HepG2 (cell line): Measurements from ENCODE around the gene SFTA2.

ENCODE experiments used
- CTCF ChIP-seq: sonication (generic); formaldehyde crosslinking; IDR thresholded peaks from 2 replicates; pipeline ENCODE4 v1.5.0; 2020; ENCODE audit warnings: mild to moderate bottlenecking, missing genetic modification reagents, moderate library complexity
- ELF4 ChIP-seq: sonication (generic); formaldehyde crosslinking; IDR thresholded peaks from 2 replicates; pipeline ENCODE4 v1.5.0; 2020; ENCODE audit warnings: missing genetic modification reagents, mild to moderate bottlenecking, moderate library complexity, borderline replicate concordance
- GATA4 ChIP-seq: sonication (generic); IDR thresholded peaks from 2 replicates; pipeline ENCODE4 v1.6.1; 2016; ENCODE audit warnings: antibody characterized with exemption, low read depth, borderline replicate concordance
- POLR2A ChIP-seq, 2 experiments: IDR thresholded peaks; 2 replicates each; pipeline ENCODE4 v1.6.1; 2011; ENCODE audit warnings: low read depth in 2 of 2, low read length in 2 of 2, mild to moderate bottlenecking in 1 of 2, moderate library complexity in 1 of 2; ENCODE audit not compliant: insufficient read depth in 1 of 2
- SMARCC2 ChIP-seq: fragments of 450-650 bp; IDR thresholded peaks from 2 replicates; pipeline ENCODE4 v1.6.1; 2017; ENCODE audit warnings: antibody characterized with exemption, mild to moderate bottlenecking
- TARDBP ChIP-seq: sonication (generic); formaldehyde crosslinking; IDR thresholded peaks from 2 replicates; pipeline ENCODE4 v1.8.0; 2022; ENCODE audit warnings: mild to moderate bottlenecking, missing genetic modification reagents
- TBP ChIP-seq: sonication (generic); formaldehyde crosslinking; IDR thresholded peaks from 2 replicates; pipeline ENCODE4 v1.5.0; 2020; ENCODE audit warnings: missing genetic modification reagents
- ZNF274 ChIP-seq: sonication (generic); formaldehyde crosslinking; IDR thresholded peaks from 2 replicates; pipeline ENCODE4 v1.5.1; 2020; ENCODE audit warnings: mild to moderate bottlenecking, missing genetic modification reagents
- ZNF616 ChIP-seq: sonication (generic); formaldehyde crosslinking; IDR thresholded peaks from 2 replicates; pipeline ENCODE4 v1.5.0; 2020; ENCODE audit warnings: low read depth, mild to moderate bottlenecking, missing genetic modification reagents
- ZNF747 ChIP-seq: sonication (generic); formaldehyde crosslinking; IDR thresholded peaks from 2 replicates; pipeline ENCODE4 v1.8.1; 2023; ENCODE audit warnings: missing genetic modification reagents, mild to moderate bottlenecking, borderline replicate concordance
- ZNF772 ChIP-seq: sonication (generic); formaldehyde crosslinking; IDR thresholded peaks from 2 replicates; pipeline ENCODE4 v1.5.0; 2020; ENCODE audit warnings: mild to moderate bottlenecking, missing genetic modification reagents

- TF ChIP-seq ELF4 (no peak), TBP (CRISPR knock-in tag) (no peak), ZNF747 (no peak), CTCF (CRISPR knock-in tag) (no peak), ZNF616 (CRISPR knock-in tag) (no peak), SMARCC2 (no peak), TARDBP (CRISPR knock-in tag) (no peak), ZNF772 (no peak), ZNF274 (CRISPR knock-in tag) (no peak), GATA4 (no peak), POLR2A (IDR thresholded peaks at IDR 0.05; ENCODE audit: insufficient read depth in 1 of 2, low read depth in 2 of 2, low read length in 2 of 2) (no peak)
These were observed 16.8 kb upstream of the SFTA2 start for GRCh38 chr6:30948811-30949210.
